HepG2 (cell line): Measurements from ENCODE around the gene HNRNPA1. TPM values are rescaled to one million over a fixed set of nuclear protein-coding genes. Genes with fewer than 3 reads are reported as not detected.

Source experiments
- AFF4 ChIP-seq: sonication (generic); formaldehyde crosslinking; IDR thresholded peaks from 2 replicates; pipeline ENCODE4 v1.4.0; 2020; ENCODE audit warnings: missing genetic modification reagents
- ARID3A ChIP-seq: IDR thresholded peaks from 2 replicates; pipeline ENCODE4 v1.6.1; 2012; ENCODE audit warnings: low read depth, low read length, improper control_type of control experiment
- BCL6 ChIP-seq: IDR thresholded peaks from 2 replicates; pipeline ENCODE4 v1.6.1; 2016; ENCODE audit warnings: missing genetic modification reagents, missing compliant biosample characterization
- ETV5 ChIP-seq: IDR thresholded peaks from 2 replicates; pipeline ENCODE4 v1.6.1; 2018; ENCODE audit warnings: missing biosample characterization, missing genetic modification reagents, inconsistent platforms, borderline replicate concordance
- IKZF5 ChIP-seq: IDR thresholded peaks from 2 replicates; pipeline ENCODE4 v1.6.1; 2018; ENCODE audit warnings: missing genetic modification reagents, mild to moderate bottlenecking, missing compliant biosample characterization
- JARID2 ChIP-seq: sonication (generic); formaldehyde crosslinking; IDR thresholded peaks from 2 replicates; pipeline ENCODE4 v1.8.1; 2023; ENCODE audit warnings: missing genetic modification reagents, inconsistent platforms; ENCODE audit not compliant: insufficient replicate concordance
- MIER2 ChIP-seq: IDR thresholded peaks from 2 replicates; pipeline ENCODE4 v1.6.1; 2016; ENCODE audit warnings: missing biosample characterization, missing genetic modification reagents
- NR2F2 ChIP-seq: IDR thresholded peaks from 2 replicates; pipeline ENCODE4 v1.6.1; 2012; ENCODE audit warnings: low read depth, inconsistent platforms, borderline replicate concordance
- PAWR ChIP-seq: sonication (generic); formaldehyde crosslinking; IDR thresholded peaks from 2 replicates; pipeline ENCODE4 v1.4.0; 2020; ENCODE audit warnings: missing genetic modification reagents, mild to moderate bottlenecking, borderline replicate concordance
- RBFOX2 ChIP-seq: fragments of 200-400 bp; formaldehyde crosslinking; IDR thresholded peaks from 2 replicates; pipeline ENCODE4 v1.6.1; 2017; ENCODE audit warnings: low read depth, mild to moderate bottlenecking, low read length
- ZFP36 ChIP-seq: fragments of 150-350 bp; IDR thresholded peaks from 2 replicates; pipeline ENCODE4 v1.6.1; 2018; ENCODE audit warnings: borderline replicate concordance, low read length, low read depth; ENCODE audit not compliant: partially characterized antibody
- ZIK1 ChIP-seq: sonication (generic); formaldehyde crosslinking; IDR thresholded peaks from 2 replicates; pipeline ENCODE4 v1.5.0; 2020; ENCODE audit warnings: mild to moderate bottlenecking, low read depth, missing genetic modification reagents, borderline replicate concordance
- ZNF331 ChIP-seq: sonication (generic); formaldehyde crosslinking; IDR thresholded peaks from 2 replicates; pipeline ENCODE4 v1.4.0; 2020; ENCODE audit warnings: missing genetic modification reagents
- ZNF441 ChIP-seq: sonication (generic); formaldehyde crosslinking; IDR thresholded peaks from 2 replicates; pipeline ENCODE4 v1.7.0; 2021; ENCODE audit warnings: missing genetic modification reagents, borderline replicate concordance
- ZNF589 ChIP-seq: sonication (generic); formaldehyde crosslinking; conservative IDR thresholded peaks from 2 replicates; pipeline ENCODE4 v1.8.0; 2022; ENCODE audit warnings: mild to moderate bottlenecking, moderate library complexity, missing genetic modification reagents
- ZNF782 ChIP-seq: sonication (generic); formaldehyde crosslinking; IDR thresholded peaks from 2 replicates; pipeline ENCODE4 v1.4.0; 2020; ENCODE audit warnings: missing genetic modification reagents, mild to moderate bottlenecking, borderline replicate concordance
- ZNF788 ChIP-seq: sonication (generic); formaldehyde crosslinking; IDR thresholded peaks from 2 replicates; pipeline ENCODE4 v1.5.0; 2020; ENCODE audit warnings: mild to moderate bottlenecking, missing genetic modification reagents, borderline replicate concordance
- ZSCAN31 ChIP-seq: sonication (generic); formaldehyde crosslinking; IDR thresholded peaks from 2 replicates; pipeline ENCODE4 v1.5.0; 2020; ENCODE audit warnings: low read depth, mild to moderate bottlenecking, missing genetic modification reagents
- polyA plus RNA-seq, 8 experiments: library from polyadenylated mRNA; depleted of rRNA in 3 of 8; stranded (reverse) in 7 of 8; unstranded in 1 of 8; fragments of >200 nt; fragmentation: Illumina TruSeq in 4 of 8; extraction: Trizol in 4 of 8; gene quantifications; 2 replicates each; pipeline versions ENCODE4 v1.2.1 to v1.2.3, GENCODE V29; 2011 to 2016; ENCODE audit warnings: low read depth in 4 of 8, missing spikeins in 1 of 8, mixed read lengths in 1 of 8; ENCODE audit not compliant: insufficient read depth in 1 of 8
- total RNA-seq, 5 experiments: library from RNA; depleted of rRNA; stranded (reverse); fragments of >200 nt; fragmentation: Illumina TruSeq; extraction: Trizol; gene quantifications; 2 replicates each; pipeline ENCODE4 v1.2.3, GENCODE V29; 2016; ENCODE audit warnings: low read depth in 1 of 5
- TF ChIP-seq, protein P1 (sequence below): sonication (generic); formaldehyde crosslinking; IDR thresholded peaks from 2 replicates; pipeline ENCODE4 v1.8.0; 2022; ENCODE audit warnings: mild to moderate bottlenecking, missing genetic modification reagents, borderline replicate concordance

Gene HNRNPA1
- total and polyA plus RNA-seq, 2 of the 13 experiments (the other 11 are each of a cell fraction or from before 2014, with no cell fraction given): 535 to 1,820 TPM

DNA sequence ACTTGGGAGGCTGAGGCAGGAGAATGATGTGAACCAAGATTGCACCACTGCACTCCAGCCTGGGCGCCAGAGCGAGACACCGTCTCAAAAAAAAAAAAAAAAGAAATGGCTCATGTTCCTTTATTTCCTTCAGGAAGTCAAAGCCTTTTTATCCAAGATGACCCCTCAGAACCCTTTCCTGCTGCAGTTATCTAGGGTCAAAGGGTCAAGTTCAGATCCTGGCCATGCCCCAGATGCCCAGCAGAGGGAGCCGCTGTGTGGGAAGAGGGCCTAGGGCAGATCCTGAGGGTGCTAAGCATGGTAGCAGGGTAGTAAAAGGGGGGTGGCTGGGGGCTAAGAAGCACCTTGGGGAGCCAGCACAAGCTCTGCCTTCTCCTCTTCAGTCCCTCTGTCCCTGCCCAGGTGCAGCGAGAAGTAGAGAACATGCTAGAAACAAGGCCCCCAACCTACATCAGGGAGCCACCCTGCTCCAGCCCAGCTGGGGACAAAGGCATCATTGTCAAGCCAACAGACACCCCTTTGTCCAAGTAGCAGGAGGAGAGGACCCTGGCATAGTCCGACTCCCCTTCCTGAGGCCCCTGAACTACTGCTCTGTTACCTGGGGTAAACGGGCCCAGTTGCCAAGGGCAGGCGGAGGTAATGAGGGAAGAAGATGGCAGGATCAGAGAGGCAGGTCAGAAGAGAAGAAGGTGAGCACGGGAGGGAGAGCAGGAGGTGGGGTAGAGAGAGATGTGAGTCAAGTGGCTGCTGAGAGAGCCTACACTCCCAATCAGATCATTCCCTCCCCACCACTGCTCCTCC, 13.8 kb downstream of the HNRNPA1 start (continued):
- TF ChIP-seq ZNF782 (CRISPR knock-in tag) (no peak), IKZF5 (peak; percentile 63), ZNF788 (CRISPR knock-in tag) (peak; percentile 62; the same call in 1 of the 2 replicates), ZNF331 (no peak), ZNF589 (CRISPR knock-in tag) (no peak), ZIK1 (no peak), PAWR (CRISPR knock-in tag) (no peak), ZFP36 (no peak), AFF4 (CRISPR knock-in tag) (0 out of 2 replicates have a peak, but pooled peaks have one; percentile 28), ZSCAN31 (CRISPR knock-in tag) (no peak), ZNF441 (CRISPR knock-in tag) (no peak), RBFOX2 (peak; percentile 55), NR2F2 (peak; percentile 98), BCL6 (CRISPR knock-in tag) (peak; percentile 65), JARID2 (CRISPR knock-in tag) (no peak), ARID3A (peak; percentile 38; the same call in 1 of the 2 replicates), MIER2 (CRISPR knock-in tag) (no peak), ETV5 (CRISPR knock-in tag) (peak; percentile 47; the same call in 1 of the 2 replicates)
- TF ChIP-seq, protein P1, sequence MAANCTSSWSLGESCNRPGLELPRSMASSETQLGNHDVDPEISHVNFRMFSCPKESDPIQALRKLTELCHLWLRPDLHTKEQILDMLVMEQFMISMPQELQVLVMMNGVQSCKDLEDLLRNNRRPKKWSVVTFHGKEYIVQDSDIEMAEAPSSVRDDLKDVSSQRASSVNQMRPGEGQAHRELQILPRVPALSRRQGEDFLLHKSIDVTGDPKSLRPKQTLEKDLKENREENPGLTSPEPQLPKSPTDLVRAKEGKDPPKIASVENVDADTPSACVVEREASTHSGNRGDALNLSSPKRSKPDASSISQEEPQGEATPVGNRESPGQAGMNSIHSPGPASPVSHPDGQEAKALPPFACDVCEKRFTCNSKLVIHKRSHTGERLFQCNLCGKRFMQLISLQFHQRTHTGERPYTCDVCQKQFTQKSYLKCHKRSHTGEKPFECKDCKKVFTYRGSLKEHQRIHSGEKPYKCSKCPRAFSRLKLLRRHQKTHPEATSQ (CRISPR knock-in tag): no peak
